ENCODE measurements around the gene SLC10A7. TPM values are rescaled to one million over a fixed set of nuclear protein-coding genes. Genes with fewer than 3 reads are reported as not detected.

SLC10A7 gene
- total and polyA plus RNA-seq, 10 of the 15 experiments (the other 5 are each of a cell fraction or from before 2014, with no cell fraction given), result 4.6 to 23.7 (median 15.6) TPM

DNA sequence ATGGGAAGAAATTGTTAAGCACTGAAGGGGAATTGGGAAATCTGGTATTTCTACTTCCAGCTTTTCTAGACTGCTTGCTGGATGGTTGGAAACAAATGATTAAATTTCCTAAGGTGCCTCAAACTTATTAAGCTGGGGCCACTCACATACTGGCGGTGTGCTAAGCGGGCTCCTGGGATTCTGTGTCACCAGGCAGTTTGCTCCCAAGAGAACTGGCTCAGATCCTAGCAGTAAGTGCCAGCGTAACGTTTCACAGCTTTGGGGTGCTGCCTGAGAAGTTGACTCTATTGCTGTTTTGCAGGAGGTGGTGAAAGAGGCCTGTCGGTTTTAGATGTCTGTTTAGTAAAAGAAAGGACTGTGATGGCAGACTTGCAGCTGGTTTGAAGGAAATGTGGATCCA is 314.3 kb downstream of the SLC10A7 start:
- ATAC-seq, result no peak
- 71% methylated on average over 5 of the region's 5 CpGs for WGBS (ENCODE audit: insufficient coverage, insufficient replicate concordance, low lambda C conversion rate, missing lambda C conversion rate)
- no peak overlapping the region for H3K4me2 ChIP-seq (ENCODE audit: control insufficient read depth, insufficient read depth)
- DNase-seq (ENCODE audit: low read depth, low spot score), result no peak
- ChIA-PET POLR2A (no interaction called here), CTCF (no interaction called here), SMC1A (ENCODE audit: uncharacterized antibody, unreplicated experiment) (interaction anchor here (2.2 kb wide), 1 partner anchor 28 kb away, joined by 5 read pairs; no protein-coding TSS in a partner anchor), RAD21 (ENCODE audit: unreplicated experiment) (no interaction called here)
- TF ChIP-seq IKZF1 (conservative IDR thresholded peaks at IDR 0.05) (no peak), SMAD5 (IDR thresholded peaks at IDR 0.05; ENCODE audit: low read depth) (no peak), NBN (IDR thresholded peaks at IDR 0.05) (no peak), SMARCA5 (IDR thresholded peaks at IDR 0.05) (no peak)
- TF ChIP-seq, protein P1, sequence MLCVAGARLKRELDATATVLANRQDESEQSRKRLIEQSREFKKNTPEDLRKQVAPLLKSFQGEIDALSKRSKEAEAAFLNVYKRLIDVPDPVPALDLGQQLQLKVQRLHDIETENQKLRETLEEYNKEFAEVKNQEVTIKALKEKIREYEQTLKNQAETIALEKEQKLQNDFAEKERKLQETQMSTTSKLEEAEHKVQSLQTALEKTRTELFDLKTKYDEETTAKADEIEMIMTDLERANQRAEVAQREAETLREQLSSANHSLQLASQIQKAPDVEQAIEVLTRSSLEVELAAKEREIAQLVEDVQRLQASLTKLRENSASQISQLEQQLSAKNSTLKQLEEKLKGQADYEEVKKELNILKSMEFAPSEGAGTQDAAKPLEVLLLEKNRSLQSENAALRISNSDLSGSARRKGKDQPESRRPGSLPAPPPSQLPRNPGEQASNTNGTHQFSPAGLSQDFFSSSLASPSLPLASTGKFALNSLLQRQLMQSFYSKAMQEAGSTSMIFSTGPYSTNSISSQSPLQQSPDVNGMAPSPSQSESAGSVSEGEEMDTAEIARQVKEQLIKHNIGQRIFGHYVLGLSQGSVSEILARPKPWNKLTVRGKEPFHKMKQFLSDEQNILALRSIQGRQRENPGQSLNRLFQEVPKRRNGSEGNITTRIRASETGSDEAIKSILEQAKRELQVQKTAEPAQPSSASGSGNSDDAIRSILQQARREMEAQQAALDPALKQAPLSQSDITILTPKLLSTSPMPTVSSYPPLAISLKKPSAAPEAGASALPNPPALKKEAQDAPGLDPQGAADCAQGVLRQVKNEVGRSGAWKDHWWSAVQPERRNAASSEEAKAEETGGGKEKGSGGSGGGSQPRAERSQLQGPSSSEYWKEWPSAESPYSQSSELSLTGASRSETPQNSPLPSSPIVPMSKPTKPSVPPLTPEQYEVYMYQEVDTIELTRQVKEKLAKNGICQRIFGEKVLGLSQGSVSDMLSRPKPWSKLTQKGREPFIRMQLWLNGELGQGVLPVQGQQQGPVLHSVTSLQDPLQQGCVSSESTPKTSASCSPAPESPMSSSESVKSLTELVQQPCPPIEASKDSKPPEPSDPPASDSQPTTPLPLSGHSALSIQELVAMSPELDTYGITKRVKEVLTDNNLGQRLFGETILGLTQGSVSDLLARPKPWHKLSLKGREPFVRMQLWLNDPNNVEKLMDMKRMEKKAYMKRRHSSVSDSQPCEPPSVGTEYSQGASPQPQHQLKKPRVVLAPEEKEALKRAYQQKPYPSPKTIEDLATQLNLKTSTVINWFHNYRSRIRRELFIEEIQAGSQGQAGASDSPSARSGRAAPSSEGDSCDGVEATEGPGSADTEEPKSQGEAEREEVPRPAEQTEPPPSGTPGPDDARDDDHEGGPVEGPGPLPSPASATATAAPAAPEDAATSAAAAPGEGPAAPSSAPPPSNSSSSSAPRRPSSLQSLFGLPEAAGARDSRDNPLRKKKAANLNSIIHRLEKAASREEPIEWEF (IDR thresholded peaks at IDR 0.05; ENCODE audit: insufficient replicate concordance, low read depth, low read length), result no peak
- TF ChIP-seq, protein P2, sequence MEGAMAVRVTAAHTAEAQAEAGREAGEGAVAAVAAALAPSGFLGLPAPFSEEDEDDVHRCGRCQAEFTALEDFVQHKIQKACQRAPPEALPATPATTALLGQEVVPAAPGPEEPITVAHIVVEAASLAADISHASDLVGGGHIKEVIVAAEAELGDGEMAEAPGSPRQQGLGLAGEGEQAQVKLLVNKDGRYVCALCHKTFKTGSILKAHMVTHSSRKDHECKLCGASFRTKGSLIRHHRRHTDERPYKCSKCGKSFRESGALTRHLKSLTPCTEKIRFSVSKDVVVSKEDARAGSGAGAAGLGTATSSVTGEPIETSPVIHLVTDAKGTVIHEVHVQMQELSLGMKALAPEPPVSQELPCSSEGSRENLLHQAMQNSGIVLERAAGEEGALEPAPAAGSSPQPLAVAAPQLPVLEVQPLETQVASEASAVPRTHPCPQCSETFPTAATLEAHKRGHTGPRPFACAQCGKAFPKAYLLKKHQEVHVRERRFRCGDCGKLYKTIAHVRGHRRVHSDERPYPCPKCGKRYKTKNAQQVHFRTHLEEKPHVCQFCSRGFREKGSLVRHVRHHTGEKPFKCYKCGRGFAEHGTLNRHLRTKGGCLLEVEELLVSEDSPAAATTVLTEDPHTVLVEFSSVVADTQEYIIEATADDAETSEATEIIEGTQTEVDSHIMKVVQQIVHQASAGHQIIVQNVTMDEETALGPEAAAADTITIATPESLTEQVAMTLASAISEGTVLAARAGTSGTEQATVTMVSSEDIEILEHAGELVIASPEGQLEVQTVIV (IDR thresholded peaks at IDR 0.05; ENCODE audit: borderline replicate concordance, partially characterized antibody), result no peak
- BruUV-seq (replicated peaks), result no TSS peak
- no peaks in the 10 kb centered on the region for H3K9me3 ChIP-seq (replicated peaks; ENCODE audit: control insufficient read depth, insufficient read depth, low read length)
- no peaks in the 10 kb centered on the region for H4K20me1 ChIP-seq (ENCODE audit: control insufficient read depth, insufficient read depth)
- no peak for FAIRE-seq
- H3K27me3 ChIP-seq (replicated peaks in 1 of 2; ENCODE audit: control insufficient read depth in 2 of 2, insufficient read depth in 2 of 2, low read length in 1 of 2), result no peaks in the 10 kb centered on the region
- no peaks in the 10 kb centered on the region for H3K79me2 ChIP-seq (ENCODE audit: control insufficient read depth, insufficient read depth, low read length)
- H3K27ac ChIP-seq (ENCODE audit: control insufficient read depth, insufficient read depth), result no peak overlapping the region
- H2AFZ ChIP-seq (ENCODE audit: control insufficient read depth, low read depth, low read length), result no peak overlapping the region
- no peak overlapping the region for H3K9ac ChIP-seq (ENCODE audit: control insufficient read depth, insufficient read depth, low read length)
- H3K36me3 ChIP-seq (ENCODE audit: control insufficient read depth in 2 of 2, insufficient read depth in 2 of 2, low read length in 1 of 2), result no peaks in the 10 kb centered on the region
- in situ Hi-C loops (cut with MboI), result no loop called here
- no peaks in the 10 kb centered on the region for H3K4me1 ChIP-seq (ENCODE audit: control insufficient read depth, insufficient read depth, low read length)
- no peak overlapping the region for H3K4me3 ChIP-seq
- intact Hi-C loops (cut with micrococcal nuclease; ENCODE audit: unreplicated experiment), result no loop called here

Small RNAs within 50 kb of the gene (microRNA-seq; reads per million reads assigned to microRNA genes)
- gene MIR7849, result not detected

Small RNAs within 50 kb of the gene (small RNA-seq; reads per million reads assigned to genes)
- not detected for gene MIR7849

Other genes starting within 250 kb of the SLC10A7 start
- gene POU4F2, start 117.0 kb upstream of the SLC10A7 start, total RNA-seq (2014; rRNA removed), result not detected in 2 replicates
- not detected in 2 replicates for gene POU4F2, start 117.0 kb upstream of the SLC10A7 start, total RNA-seq (2014; rRNA removed; fragmentation: Illumina TruSeq; extraction: Trizol)
- gene POU4F2, start 117.0 kb upstream of the SLC10A7 start, total RNA-seq (2021), result not detected in 2 replicates
- gene POU4F2, start 117.0 kb upstream of the SLC10A7 start, polyA plus RNA-seq (2011; rRNA removed), result not detected in 2 replicates
- gene POU4F2, start 117.0 kb upstream of the SLC10A7 start, polyA plus RNA-seq (2014; fragmentation: Illumina TruSeq; extraction: Trizol), result not detected in 2 replicates
- gene POU4F2, start 117.0 kb upstream of the SLC10A7 start, polyA plus RNA-seq (2014; fragmentation: Nextera tagmentation; extraction: Ambion mirVana), result not detected
- gene POU4F2, start 117.0 kb upstream of the SLC10A7 start, polyA plus RNA-seq (2014; rRNA removed), result 0.05 TPM in 1 of 2 replicates, not detected in the other
- not detected for gene POU4F2, start 117.0 kb upstream of the SLC10A7 start, polyA plus RNA-seq (2016; fragmentation: Nextera tagmentation; extraction: Ambion mirVana)